ENCODE measurements around the gene STAC.

Gene STAC

DNA sequence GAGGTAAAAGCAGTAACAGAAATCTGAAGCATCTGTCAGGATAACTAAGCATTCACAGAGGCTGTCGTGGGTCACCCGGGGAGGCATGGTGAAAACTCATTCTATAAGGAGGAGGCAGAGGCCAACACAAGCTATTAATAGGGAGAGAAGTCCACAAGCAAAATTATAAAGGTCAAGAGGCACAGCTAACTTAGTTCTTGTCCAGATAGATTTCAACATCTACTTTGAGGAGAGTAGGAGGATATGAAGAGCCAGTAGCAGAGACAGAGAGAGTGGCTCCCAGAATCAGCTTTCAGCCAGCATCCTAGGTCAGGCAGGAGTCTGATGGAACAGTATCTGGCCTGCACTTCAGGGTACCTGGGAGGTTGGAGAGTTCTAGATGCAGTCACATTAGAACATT, 95.3 kb downstream of the STAC start:
- no peak overlapping the region for H3K4me3 ChIP-seq (ENCODE audit: low read length)
- no peak for DNase-seq (ENCODE audit: low read depth)
- TF ChIP-seq, protein P1, sequence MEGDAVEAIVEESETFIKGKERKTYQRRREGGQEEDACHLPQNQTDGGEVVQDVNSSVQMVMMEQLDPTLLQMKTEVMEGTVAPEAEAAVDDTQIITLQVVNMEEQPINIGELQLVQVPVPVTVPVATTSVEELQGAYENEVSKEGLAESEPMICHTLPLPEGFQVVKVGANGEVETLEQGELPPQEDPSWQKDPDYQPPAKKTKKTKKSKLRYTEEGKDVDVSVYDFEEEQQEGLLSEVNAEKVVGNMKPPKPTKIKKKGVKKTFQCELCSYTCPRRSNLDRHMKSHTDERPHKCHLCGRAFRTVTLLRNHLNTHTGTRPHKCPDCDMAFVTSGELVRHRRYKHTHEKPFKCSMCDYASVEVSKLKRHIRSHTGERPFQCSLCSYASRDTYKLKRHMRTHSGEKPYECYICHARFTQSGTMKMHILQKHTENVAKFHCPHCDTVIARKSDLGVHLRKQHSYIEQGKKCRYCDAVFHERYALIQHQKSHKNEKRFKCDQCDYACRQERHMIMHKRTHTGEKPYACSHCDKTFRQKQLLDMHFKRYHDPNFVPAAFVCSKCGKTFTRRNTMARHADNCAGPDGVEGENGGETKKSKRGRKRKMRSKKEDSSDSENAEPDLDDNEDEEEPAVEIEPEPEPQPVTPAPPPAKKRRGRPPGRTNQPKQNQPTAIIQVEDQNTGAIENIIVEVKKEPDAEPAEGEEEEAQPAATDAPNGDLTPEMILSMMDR (conservative IDR thresholded peaks at IDR 0.05; ENCODE audit: low read depth, low read length), result no peak

DNA sequence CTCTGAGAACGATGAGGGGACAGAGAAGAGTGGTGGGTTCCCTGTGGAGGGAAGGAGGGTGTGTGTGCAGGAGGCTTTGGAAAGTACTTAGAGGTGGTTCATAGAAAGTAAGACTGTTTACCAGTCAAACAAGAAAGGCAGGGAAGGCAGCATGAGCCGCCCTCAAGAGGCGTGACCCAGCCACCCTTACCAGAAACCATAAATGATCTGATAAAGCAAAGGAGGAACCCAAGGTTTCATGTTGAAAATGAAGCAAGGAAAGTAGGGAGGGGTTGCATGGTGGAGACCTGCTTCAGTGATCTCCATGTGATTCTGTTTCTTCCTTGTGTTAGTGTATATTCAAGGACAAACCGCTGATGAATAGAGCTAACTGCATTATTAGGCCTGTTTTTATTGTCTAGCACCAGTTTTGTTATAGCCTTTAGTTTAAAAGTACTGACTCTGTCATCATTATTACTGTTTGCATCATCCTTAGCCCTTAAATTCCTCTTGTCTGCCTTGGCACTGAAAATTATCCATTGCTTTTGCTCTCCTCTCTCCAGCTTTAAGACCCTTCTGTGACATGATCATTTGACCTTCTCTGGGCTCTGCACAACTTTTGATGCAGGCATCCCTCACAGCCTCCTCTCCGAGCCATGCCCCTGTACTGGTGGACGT, 96.1 kb downstream of the STAC start:
- TF ChIP-seq, protein P1 (conservative IDR thresholded peaks at IDR 0.05; ENCODE audit: low read depth, low read length), result no peak
- no peak for DNase-seq (ENCODE audit: low read depth)
- no peak overlapping the region for H3K4me3 ChIP-seq (ENCODE audit: low read length)

DNA sequence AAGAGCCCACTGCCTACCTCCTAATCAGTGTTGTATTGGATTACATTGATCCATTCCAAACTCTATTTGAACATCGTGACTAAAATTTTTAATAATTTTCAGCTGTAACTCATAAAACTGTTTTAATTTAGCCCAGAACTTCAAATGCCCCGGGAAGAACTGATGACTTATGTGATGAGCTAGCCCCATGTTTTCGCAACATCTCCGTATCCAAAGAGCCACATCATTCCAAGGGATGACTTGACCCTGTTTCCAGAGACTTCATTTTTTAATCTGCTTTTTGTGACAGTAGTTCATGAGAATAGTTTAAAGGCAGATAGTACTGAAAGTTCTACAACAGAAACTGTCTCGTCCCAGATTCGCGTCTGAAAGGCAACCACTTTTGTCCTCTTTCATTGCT, 97.4 kb downstream of the STAC start:
- TF ChIP-seq, protein P1 (conservative IDR thresholded peaks at IDR 0.05; ENCODE audit: low read depth, low read length), result no peak
- no peak overlapping the region for H3K4me3 ChIP-seq (ENCODE audit: low read length)
- DNase-seq (ENCODE audit: low read depth), result no peak

DNA sequence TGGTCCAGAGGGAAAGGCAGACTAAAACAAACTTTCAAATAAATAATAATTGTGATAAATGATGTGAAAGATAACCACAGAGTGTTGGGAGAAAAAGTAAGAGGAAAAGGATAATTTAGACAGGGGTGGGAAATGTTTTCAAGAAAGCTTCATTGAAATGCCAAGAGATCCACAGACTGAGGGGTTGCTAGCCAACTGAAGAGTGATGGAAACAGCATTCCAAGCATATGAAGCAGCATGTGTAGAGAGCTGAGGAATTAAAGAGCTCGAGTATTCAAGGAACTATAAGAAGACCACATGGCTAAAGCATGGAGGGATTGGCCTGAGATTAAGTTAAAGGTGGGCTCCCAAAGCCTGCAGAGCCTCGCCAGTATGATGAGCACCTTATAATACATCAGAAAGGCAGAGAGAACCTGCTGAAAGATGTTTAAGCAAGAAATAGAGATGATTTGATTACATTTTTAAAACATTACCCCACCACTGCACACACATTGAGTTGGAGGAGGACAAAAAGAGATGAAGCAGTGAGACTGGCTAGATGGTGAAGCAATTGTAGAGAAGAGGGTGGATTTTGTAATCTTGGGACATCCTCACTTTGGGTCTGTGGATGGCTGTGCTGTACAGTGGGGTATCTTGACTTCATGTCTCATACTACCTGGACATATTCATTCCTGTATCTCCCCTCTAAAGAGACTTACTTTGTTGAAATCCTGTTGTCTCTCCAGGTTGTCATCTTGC, 100.8 kb downstream of the STAC start:
- TF ChIP-seq, protein P1 (conservative IDR thresholded peaks at IDR 0.05; ENCODE audit: low read depth, low read length), result no peak
- peak; percentile 22 for DNase-seq (ENCODE audit: low read depth)
- no peak overlapping the region for H3K4me3 ChIP-seq (ENCODE audit: low read length)

DNA sequence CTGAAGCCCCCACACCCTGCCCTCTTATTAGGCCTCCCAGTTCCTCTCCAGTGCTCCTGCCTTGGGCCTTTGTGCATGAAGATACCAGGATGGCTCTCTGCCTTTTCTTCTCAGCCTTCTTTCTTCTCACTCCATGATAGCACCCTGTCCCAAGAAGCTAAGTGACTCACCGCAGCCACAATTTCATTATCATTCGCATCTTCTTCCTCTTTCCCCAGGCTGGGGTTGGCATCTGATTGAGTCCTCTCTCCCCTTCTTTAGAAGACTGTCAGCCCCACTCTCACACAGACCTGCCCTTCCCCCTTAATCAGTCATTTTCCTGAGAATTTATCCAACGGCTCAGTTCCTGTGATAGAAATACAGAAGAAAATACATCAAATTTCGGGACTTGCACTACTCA, 102.0 kb downstream of the STAC start:
- TF ChIP-seq, protein P1 (conservative IDR thresholded peaks at IDR 0.05; ENCODE audit: low read depth, low read length), result no peak
- H3K4me3 ChIP-seq (ENCODE audit: low read length), result no peak overlapping the region
- no peak for DNase-seq (ENCODE audit: low read depth)

DNA sequence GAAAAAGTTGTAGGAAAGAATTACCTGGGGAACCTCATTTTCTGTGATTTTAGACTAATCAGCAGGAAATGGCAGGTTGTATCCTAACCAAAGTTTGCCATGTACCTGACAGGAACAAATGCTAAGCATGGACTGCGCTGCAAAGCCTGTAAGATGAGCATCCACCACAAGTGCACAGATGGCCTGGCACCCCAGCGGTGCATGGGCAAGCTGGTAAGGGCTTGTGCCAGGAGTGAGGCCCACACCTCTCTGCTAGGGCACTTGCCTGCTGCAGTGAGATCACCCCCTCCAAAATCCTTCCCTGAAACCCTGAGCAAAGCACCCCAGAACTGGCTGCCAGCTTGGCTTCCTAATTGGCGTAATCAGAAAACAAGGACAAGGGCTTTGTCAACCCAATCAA, 102.6 kb downstream of the STAC start:
- TF ChIP-seq, protein P1 (conservative IDR thresholded peaks at IDR 0.05; ENCODE audit: low read depth, low read length), result no peak
- no peak overlapping the region for H3K4me3 ChIP-seq (ENCODE audit: low read length)
- no peak for DNase-seq (ENCODE audit: low read depth)

DNA sequence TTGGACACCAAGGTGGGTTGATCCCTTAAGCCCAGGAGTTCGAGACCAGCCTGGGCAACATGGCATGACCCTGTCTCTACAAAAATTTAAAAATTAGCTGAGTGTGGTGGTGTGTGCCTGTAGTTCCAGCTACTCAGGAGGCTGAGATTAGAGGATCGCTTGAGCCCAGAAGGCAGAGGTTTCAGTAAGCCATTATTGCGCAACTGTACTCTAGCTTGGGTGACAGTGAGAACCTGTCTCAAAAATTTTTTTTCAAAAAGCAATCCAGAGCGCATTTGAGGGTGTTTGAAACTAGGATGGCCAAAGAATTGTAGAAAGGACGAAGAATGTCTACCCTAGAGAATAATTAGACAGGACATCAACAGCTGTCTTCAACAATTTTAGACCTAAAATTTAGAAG, 103.4 kb downstream of the STAC start:
- no peak overlapping the region for H3K4me3 ChIP-seq (ENCODE audit: low read length)
- no peak for DNase-seq (ENCODE audit: low read depth)
- TF ChIP-seq, protein P1 (conservative IDR thresholded peaks at IDR 0.05; ENCODE audit: low read depth, low read length), result no peak

All from retinal pigment epithelial cell (primary cell).